Fibroblast of skin of scalp (primary cell): Measurements from ENCODE around the gene CXCL12. TPM values are rescaled to one million over a fixed set of nuclear protein-coding genes. Genes with fewer than 3 reads are reported as not detected.
A peak's percentile ranks its signal among the peaks of the same experiment; 100 is the strongest.

ENCODE experiments used
- DNase-seq: peaks from one replicate; pipeline ENCODE4 v3.0.0-alpha.2; 2013
- polyA plus RNA-seq, 2 experiments: library from polyadenylated mRNA; unstranded; fragments of 120-200 nt; gene quantifications; one replicate each; pipeline ENCODE4 v1.2.1, GENCODE V29; 2013; ENCODE audit not compliant: insufficient read length in 2 of 2

Gene CXCL12
- 236 TPM for polyA plus RNA-seq (2013, experiment 1 of 2; ENCODE audit: insufficient read length)
- 232 TPM for polyA plus RNA-seq (2013, experiment 2 of 2; ENCODE audit: insufficient read length)

- DNase-seq = no peak
Observed at GRCh38 chr10:44385026-44385695, at the start of gene CXCL12. CXCL12 (minus strand) TSS chr10:44385097; CDS start chr10:44385005, 92 bp downstream.

GRCh38 chr10:44427479-44427878, 42.6 kb upstream of the CXCL12 start:
- no peak for DNase-seq

GRCh38 chr10:44427037-44427436, 42.1 kb upstream of the CXCL12 start:
- no peak for DNase-seq

GRCh38 chr10:44426247-44427034, 41.5 kb upstream of the CXCL12 start:
- DNase-seq = no peak

GRCh38 chr10:44425466-44425865, 40.6 kb upstream of the CXCL12 start:
- DNase-seq = no peak

- DNase-seq = peak; percentile 12
Observed at GRCh38 chr10:44424957-44425356, 40.1 kb upstream of the CXCL12 start.

GRCh38 chr10:44424298-44424697, 39.4 kb upstream of the CXCL12 start:
- DNase-seq = no peak

GRCh38 chr10:44422570-44423101, 37.7 kb upstream of the CXCL12 start:
- DNase-seq = no peak

GRCh38 chr10:44422153-44422552, 37.3 kb upstream of the CXCL12 start:
- DNase-seq = no peak

- no peak for DNase-seq
Observed at GRCh38 chr10:44419790-44420549, 35.1 kb upstream of the CXCL12 start.

- no peak for DNase-seq
Observed at GRCh38 chr10:44418637-44419036, 33.7 kb upstream of the CXCL12 start.

- DNase-seq = no peak
Observed at GRCh38 chr10:44417761-44418160, 32.9 kb upstream of the CXCL12 start.

GRCh38 chr10:44416936-44417335, 32.0 kb upstream of the CXCL12 start:
- DNase-seq = no peak

GRCh38 chr10:44416021-44416771, 31.3 kb upstream of the CXCL12 start:
- DNase-seq = no peak

GRCh38 chr10:44415121-44415520, 30.2 kb upstream of the CXCL12 start:
- peak; percentile 86 for DNase-seq

GRCh38 chr10:44413416-44413815, 28.5 kb upstream of the CXCL12 start:
- DNase-seq = no peak

GRCh38 chr10:44411251-44411650, 26.4 kb upstream of the CXCL12 start:
- no peak for DNase-seq

- DNase-seq = peak; percentile 72
Observed at GRCh38 chr10:44404741-44405437, 20.0 kb upstream of the CXCL12 start.

- no peak for DNase-seq
Observed at GRCh38 chr10:44402465-44403195, 17.7 kb upstream of the CXCL12 start.

GRCh38 chr10:44400541-44400940, 15.6 kb upstream of the CXCL12 start:
- DNase-seq = no peak
